ENCODE data around the gene DEAF1.

DNA sequence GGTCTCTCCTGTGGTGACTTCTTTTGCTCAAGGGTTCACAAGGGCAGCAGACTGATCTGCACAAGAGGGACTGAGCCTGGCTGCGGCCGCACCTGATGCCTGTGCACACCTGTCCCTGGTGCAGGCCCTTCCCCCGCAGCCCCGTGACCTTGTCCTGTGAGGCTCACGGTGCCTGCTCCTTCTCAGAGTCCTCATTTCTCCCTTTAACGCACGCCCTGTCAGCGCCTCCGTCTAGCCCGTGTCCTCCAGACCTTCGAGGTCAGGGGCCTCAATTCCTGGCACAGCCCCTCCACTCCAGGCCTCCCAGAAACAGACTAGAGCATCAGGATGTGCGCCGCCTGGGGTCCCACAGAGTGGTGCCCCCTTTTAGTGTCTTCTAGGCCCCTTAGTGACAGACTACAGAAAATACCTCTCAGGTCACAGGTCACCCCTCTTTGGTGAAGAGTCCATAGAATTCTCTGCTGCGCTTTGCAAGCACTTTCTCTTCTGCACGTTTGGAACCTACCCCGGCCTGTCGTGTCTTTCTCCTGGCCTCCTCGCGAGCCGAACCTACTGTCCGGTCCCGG is 59.0 kb downstream of the DEAF1 start:
- no peak for TF ChIP-seq SUZ12 (IDR thresholded peaks at IDR 0.05; ENCODE audit: extremely low read depth, insufficient read depth, insufficient read length)
- TF ChIP-seq YY1 (IDR thresholded peaks at IDR 0.05; ENCODE audit: insufficient read depth, insufficient read length) = no peak
- TF ChIP-seq ZNF274 (IDR thresholded peaks at IDR 0.05; ENCODE audit: low read depth, low read length) = no peak
